GM11168 (cell line): Measurements from ENCODE around the gene USP17L13.
"Not testable (repeated sequence)": the region's sequence is repeated elsewhere in the genome, so short reads cannot be mapped to it uniquely, and the experiment has no call there.

ENCODE experiments used
- in situ Hi-C: fragments of 300-500 bp; cut with MboI; formaldehyde crosslinking; loops from one replicate; pipeline ENCODE4 v1.12.0; 2022; ENCODE audit warnings: low sequenced_read_pairs; ENCODE audit not compliant: unreplicated experiment

USP17L13 gene

GRCh38 chr4:9224596-9224995, at the start of gene USP17L13:
USP17L13 (plus strand) TSS chr4:9224896; CDS start chr4:9224896, 0 bp downstream.
- in situ Hi-C loops = not testable (repeated sequence)

- in situ Hi-C loops = not testable (repeated sequence)
Measured at GRCh38 chr4:9210357-9210756, 14.3 kb upstream of the USP17L13 start, which contains the start of gene USP17L10. USP17L10 (plus strand) TSS chr4:9210657; CDS start chr4:9210657, 0 bp downstream.

- in situ Hi-C loops = not testable (repeated sequence)
Measured at GRCh38 chr4:9214701-9215100, 10.0 kb upstream of the USP17L13 start.

GRCh38 chr4:9215105-9215504, 9.6 kb upstream of the USP17L13 start, which contains the start of gene USP17L11:
USP17L11 (plus strand) TSS chr4:9215405; CDS start chr4:9215405, 0 bp downstream.
- in situ Hi-C loops = not testable (repeated sequence)

GRCh38 chr4:9219852-9220251, 4.8 kb upstream of the USP17L13 start, which contains the start of gene USP17L12:
USP17L12 (plus strand) TSS chr4:9220152; CDS start chr4:9220152, 0 bp downstream.
- in situ Hi-C loops = not testable (repeated sequence)

GRCh38 chr4:9230249-9230648, 5.6 kb downstream of the USP17L13 start:
- in situ Hi-C loops = loop anchor here (25.0 kb wide), 1 partner anchor 157 kb away; no protein-coding TSS in a partner anchor

- in situ Hi-C loops = loop anchor here (25.0 kb wide), 1 partner anchor 153 kb away; no protein-coding TSS in a partner anchor
Measured at GRCh38 chr4:9234085-9234484, 9.4 kb downstream of the USP17L13 start, which contains the start of gene USP17L15. USP17L15 (plus strand) TSS chr4:9234385; CDS start chr4:9234385, 0 bp downstream.

- in situ Hi-C loops = loop anchor here (25.0 kb wide), 1 partner anchor 149 kb away; no protein-coding TSS in a partner anchor
Measured at GRCh38 chr4:9238461-9238860, 13.8 kb downstream of the USP17L13 start.

GRCh38 chr4:9243579-9243978, 18.9 kb downstream of the USP17L13 start, which contains the start of gene USP17L17:
USP17L17 (plus strand) TSS chr4:9243879; CDS start chr4:9243879, 0 bp downstream.
- in situ Hi-C loops = loop anchor here (25.0 kb wide), 1 partner anchor 144 kb away; no protein-coding TSS in a partner anchor

GRCh38 chr4:9247953-9248680, 23.4 kb downstream of the USP17L13 start, which contains the start of gene USP17L18:
USP17L18 (plus strand) TSS chr4:9248630; CDS start chr4:9248630, 0 bp downstream.
- in situ Hi-C loops = loop anchor here (25.0 kb wide), 1 partner anchor 139 kb away; no protein-coding TSS in a partner anchor

GRCh38 chr4:9253078-9253477, 28.4 kb downstream of the USP17L13 start, which contains the start of gene USP17L19:
USP17L19 (plus strand) TSS chr4:9253378; CDS start chr4:9253378, 0 bp downstream.
- in situ Hi-C loops = loop anchor here (25.0 kb wide), 1 partner anchor 116 kb away; no protein-coding TSS in a partner anchor

- in situ Hi-C loops = loop anchor here (25.0 kb wide), 1 partner anchor 121 kb away; no protein-coding TSS in a partner anchor
Measured at GRCh38 chr4:9257824-9258223, 33.1 kb downstream of the USP17L13 start, which contains the start of gene USP17L20. USP17L20 (plus strand) TSS chr4:9258124; CDS start chr4:9258124, 0 bp downstream.

GRCh38 chr4:9262572-9262971, 37.9 kb downstream of the USP17L13 start, which contains the start of gene USP17L21:
USP17L21 (plus strand) TSS chr4:9262872; CDS start chr4:9262872, 0 bp downstream.
- in situ Hi-C loops = loop anchor here (25.0 kb wide), 1 partner anchor 125 kb away; no protein-coding TSS in a partner anchor

GRCh38 chr4:9267319-9267718, 42.6 kb downstream of the USP17L13 start, which contains the start of gene USP17L22:
USP17L22 (plus strand) TSS chr4:9267619; CDS start chr4:9267619, 0 bp downstream.
- in situ Hi-C loops = loop anchor here (25.0 kb wide), 1 partner anchor 130 kb away; no protein-coding TSS in a partner anchor

GRCh38 chr4:9271719-9272118, 47.0 kb downstream of the USP17L13 start:
- in situ Hi-C loops = loop anchor here (25.0 kb wide), 1 partner anchor 134 kb away; no protein-coding TSS in a partner anchor
